HEK293T (cell line): ENCODE data around the gene CSNK1G1.

Experiments
- CTCF ChIA-PET: fragments of 350-600 bp; formaldehyde crosslinking; extraction: SDS; loops from one replicate; lab custom pipeline; 2021; ENCODE audit warnings: antibody characterized with exemption, inconsistent platforms; lab: Yijun Ruan, JAX
- POLR2A ChIA-PET: fragments of 350-600 bp; formaldehyde crosslinking; extraction: SDS; loops from one replicate; lab custom pipeline; 2020; ENCODE audit warnings: antibody characterized with exemption, inconsistent platforms; lab: Yijun Ruan, JAX
- DNase-seq: peaks from one replicate; pipeline ENCODE4 v3.0.0; 2012; ENCODE audit warnings: mixed read lengths; ENCODE audit errors: extremely low spot score
- ARNT ChIP-seq: fragments of 450-650 bp; IDR thresholded peaks from 2 replicates; pipeline ENCODE4 v1.6.1; 2017; ENCODE audit warnings: mild to moderate bottlenecking
- BHLHE40 ChIP-seq: fragments of 450-650 bp; IDR thresholded peaks from 2 replicates; pipeline ENCODE4 v1.6.1; 2016; ENCODE audit warnings: mild to moderate bottlenecking, moderate library complexity, borderline replicate concordance
- CTBP1 ChIP-seq: fragments of 450-650 bp; IDR thresholded peaks from 2 replicates; pipeline ENCODE4 v1.6.1; 2016; ENCODE audit warnings: borderline replicate concordance
- ELF4 ChIP-seq: fragments of 450-650 bp; IDR thresholded peaks from 2 replicates; pipeline ENCODE4 v1.6.1; 2017; ENCODE audit warnings: antibody characterized with exemption
- FOXA1 ChIP-seq: fragments of 450-650 bp; IDR thresholded peaks from 2 replicates; pipeline ENCODE4 v1.6.1; 2016; ENCODE audit warnings: mild to moderate bottlenecking
- FOXM1 ChIP-seq: fragments of 450-650 bp; IDR thresholded peaks from 2 replicates; pipeline ENCODE4 v1.6.1; 2017; ENCODE audit warnings: mild to moderate bottlenecking, borderline replicate concordance
- HDGF ChIP-seq: fragments of 450-650 bp; IDR thresholded peaks from 2 replicates; pipeline ENCODE4 v1.6.1; 2017; ENCODE audit warnings: antibody characterized with exemption, borderline replicate concordance
- L3MBTL2 ChIP-seq: fragments of 450-650 bp; conservative IDR thresholded peaks from 2 replicates; pipeline ENCODE4 v1.6.1; 2016; ENCODE audit warnings: mild to moderate bottlenecking
- LEF1 ChIP-seq: fragments of 450-650 bp; IDR thresholded peaks from 2 replicates; pipeline ENCODE4 v1.6.1; 2017; ENCODE audit warnings: mild to moderate bottlenecking, borderline replicate concordance
- NFRKB ChIP-seq: fragments of 450-650 bp; IDR thresholded peaks from 2 replicates; pipeline ENCODE4 v1.6.1; 2016; ENCODE audit warnings: mild to moderate bottlenecking, moderate library complexity
- PKNOX1 ChIP-seq: fragments of 450-650 bp; IDR thresholded peaks from 2 replicates; pipeline ENCODE4 v1.6.1; 2016
- SP1 ChIP-seq: fragments of 450-650 bp; IDR thresholded peaks from 2 replicates; pipeline ENCODE4 v1.6.1; 2017
- SUZ12 ChIP-seq: fragments of 450-650 bp; IDR thresholded peaks from 2 replicates; pipeline ENCODE4 v1.6.1; 2016; ENCODE audit warnings: mild to moderate bottlenecking
- TARDBP ChIP-seq: fragments of 450-650 bp; IDR thresholded peaks from 2 replicates; pipeline ENCODE4 v1.6.1; 2016
- ZNF384 ChIP-seq: fragments of 450-650 bp; IDR thresholded peaks from 2 replicates; pipeline ENCODE4 v1.6.1; 2016

Gene CSNK1G1

GRCh38 chr15:64161688-64162477, 194.1 kb downstream of the CSNK1G1 start:
- TF ChIP-seq ELF4 = no peak
- no peak for TF ChIP-seq FOXM1
- TF ChIP-seq ARNT = no peak
- TF ChIP-seq NFRKB = no peak
- no peak for TF ChIP-seq PKNOX1
- no peak for TF ChIP-seq BHLHE40
- ChIA-PET POLR2A (interaction anchor here (1.9 to 2.6 kb wide), 2 partner anchors 8 to 11 kb away, joined by 9 to 18 read pairs; partner anchors contain the start of gene SNX22), CTCF (interaction anchor here (0.5 to 1.3 kb wide), 3 partner anchors 9 to 44 kb away, joined by 3 to 6 read pairs (median 4); no protein-coding TSS in a partner anchor)
- DNase-seq = no peak

GRCh38 chr15:64158363-64159134, 197.4 kb downstream of the CSNK1G1 start:
- no peak for DNase-seq
- CTCF ChIA-PET = no interaction called here
- POLR2A ChIA-PET = no interaction called here
- TF ChIP-seq LEF1 (no peak), CTBP1 (no peak), ZNF384 (no peak), HDGF (no peak), ELF4 (no peak), L3MBTL2 (no peak), TARDBP (no peak), SP1 (no peak), BHLHE40 (no peak), SUZ12 (no peak)

- CTCF ChIA-PET = no interaction called here
- TF ChIP-seq SP1 (no peak), ZNF384 (no peak), SUZ12 (no peak), HDGF (no peak), NFRKB (no peak), FOXA1 (no peak), CTBP1 (no peak), BHLHE40 (no peak), TARDBP (no peak)
- POLR2A ChIA-PET = no interaction called here
- no peak for DNase-seq
Measured at GRCh38 chr15:64157599-64158125, 198.3 kb downstream of the CSNK1G1 start.

- TF ChIP-seq FOXA1 (no peak), HDGF (no peak), CTBP1 (no peak), ARNT (no peak), L3MBTL2 (no peak), PKNOX1 (no peak), ELF4 (no peak)
- DNase-seq = no peak
- ChIA-PET POLR2A (no interaction called here), CTCF (interaction anchor here (0.7 kb wide), 1 partner anchor 26 kb away, joined by 3 read pairs; no protein-coding TSS in a partner anchor)
Measured at GRCh38 chr15:64156652-64157331, 199.2 kb downstream of the CSNK1G1 start.

- POLR2A ChIA-PET = no interaction called here
- DNase-seq = no peak
- CTCF ChIA-PET = interaction anchor here (0.7 kb wide), 1 partner anchor 26 kb away, joined by 3 read pairs; no protein-coding TSS in a partner anchor
- TF ChIP-seq ZNF384 = no peak
Measured at GRCh38 chr15:64155802-64156651, 199.9 kb downstream of the CSNK1G1 start.
